H9 (cell line): ENCODE measurements around the gene LAMTOR4. TPM values are rescaled to one million over a fixed set of nuclear protein-coding genes. Genes with fewer than 3 reads are reported as not detected.

ENCODE experiments used
- DNase-seq: peaks from one replicate; pipeline ENCODE4 v3.0.0-alpha.2; 2017
- H2AFZ ChIP-seq: one replicate; pipeline ENCODE4 v1.6.1; 2013; ENCODE audit warnings: mild to moderate bottlenecking, low read length, control low read depth, moderate library complexity
- H2AK5ac ChIP-seq: 2 replicates; pipeline ENCODE4 v1.6.1; 2013; ENCODE audit warnings: low read length, control low read depth, mixed read lengths; ENCODE audit not compliant: insufficient read length
- H2BK120ac ChIP-seq: one replicate; pipeline ENCODE4 v1.6.1; 2013; ENCODE audit warnings: low read depth, mild to moderate bottlenecking, low read length, control low read depth, inconsistent platforms; ENCODE audit not compliant: poor library complexity, severe bottlenecking
- H2BK12ac ChIP-seq: 2 replicates; pipeline ENCODE4 v1.6.1; 2013; ENCODE audit warnings: low read length, control low read depth, mixed read lengths, low read depth; ENCODE audit not compliant: insufficient read length
- H2BK15ac ChIP-seq: 2 replicates; pipeline ENCODE4 v1.6.1; 2013; ENCODE audit warnings: low read depth, low read length, control low read depth
- H2BK20ac ChIP-seq: one replicate; pipeline ENCODE4 v1.6.1; 2013; ENCODE audit warnings: low read depth, mild to moderate bottlenecking, low read length, control low read depth, inconsistent platforms; ENCODE audit not compliant: poor library complexity, severe bottlenecking
- H2BK5ac ChIP-seq: 2 replicates; pipeline ENCODE4 v1.6.1; 2013; ENCODE audit warnings: low read length, control low read depth, mixed read lengths; ENCODE audit not compliant: insufficient read length
- H3K14ac ChIP-seq: 2 replicates; pipeline ENCODE4 v1.6.1; 2013; ENCODE audit warnings: low read length, control low read depth; ENCODE audit not compliant: insufficient read depth
- H3K18ac ChIP-seq: 2 replicates; pipeline ENCODE4 v1.6.1; 2013; ENCODE audit warnings: low read depth, mild to moderate bottlenecking, mixed read lengths, low read length, control low read depth; ENCODE audit not compliant: insufficient read length
- H3K23ac ChIP-seq: 2 replicates; pipeline ENCODE4 v1.6.1; 2013; ENCODE audit warnings: low read length, control low read depth, mixed read lengths, low read depth; ENCODE audit not compliant: insufficient read length
- H3K23me2 ChIP-seq: 2 replicates; pipeline ENCODE4 v1.6.1; 2013; ENCODE audit warnings: low read depth, mild to moderate bottlenecking, mixed read lengths, low read length, control low read depth; ENCODE audit not compliant: insufficient read length, poor library complexity, severe bottlenecking
- H3K27ac ChIP-seq: 2 replicates; pipeline ENCODE4 v1.5.1; 2013; ENCODE audit warnings: low read length, control low read depth, mixed read lengths, low read depth; ENCODE audit not compliant: insufficient read length
- H3K27me3 ChIP-seq: 2 replicates; pipeline ENCODE4 v1.6.1; 2013; ENCODE audit warnings: low read length, control low read depth, inconsistent platforms; ENCODE audit not compliant: insufficient read depth
- H3K4ac ChIP-seq: 2 replicates; pipeline ENCODE4 v1.6.1; 2013; ENCODE audit warnings: low read depth, mild to moderate bottlenecking, control low read depth, inconsistent platforms, low read length, moderate library complexity
- H3K4me1 ChIP-seq: 2 replicates; pipeline ENCODE4 v1.6.1; 2013; ENCODE audit warnings: low read length, control low read depth, inconsistent platforms; ENCODE audit not compliant: insufficient read depth
- H3K4me2 ChIP-seq: 2 replicates; pipeline ENCODE4 v1.6.1; 2013; ENCODE audit warnings: low read length, control low read depth, mixed read lengths; ENCODE audit not compliant: insufficient read length, insufficient read depth
- H3K56ac ChIP-seq: 2 replicates; pipeline ENCODE4 v1.6.1; 2013; ENCODE audit warnings: low read depth, mild to moderate bottlenecking, mixed read lengths, low read length, control low read depth; ENCODE audit not compliant: insufficient read length
- H3K79me1 ChIP-seq: 2 replicates; pipeline ENCODE4 v1.6.1; 2013; ENCODE audit warnings: low read depth, mild to moderate bottlenecking, moderate library complexity, low read length, control low read depth, inconsistent platforms; ENCODE audit not compliant: insufficient read depth, poor library complexity, severe bottlenecking
- H3K79me2 ChIP-seq: 2 replicates; pipeline ENCODE4 v1.6.1; 2013; ENCODE audit warnings: low read length, control low read depth, inconsistent platforms; ENCODE audit not compliant: insufficient read depth
- H3K9ac ChIP-seq: 2 replicates; pipeline ENCODE4 v1.6.1; 2013; ENCODE audit warnings: low read length, control low read depth, mixed read lengths; ENCODE audit not compliant: insufficient read length; ENCODE audit errors: extremely low read depth
- H3K9me3 ChIP-seq: one replicate; pipeline ENCODE4 v1.6.1; 2013; ENCODE audit warnings: low read depth, low read length, inconsistent platforms; ENCODE audit not compliant: control insufficient read depth
- H3T11ph ChIP-seq: one replicate; pipeline ENCODE4 v1.6.1; 2013; ENCODE audit warnings: mild to moderate bottlenecking, low read length, control low read depth, inconsistent platforms
- H4K20me1 ChIP-seq: one replicate; pipeline ENCODE4 v1.6.1; 2013; ENCODE audit not compliant: control insufficient read depth, insufficient read length, insufficient read depth
- H4K5ac ChIP-seq: 2 replicates; pipeline ENCODE4 v1.6.1; 2013; ENCODE audit warnings: low read depth, mild to moderate bottlenecking, mixed read lengths, low read length, control low read depth; ENCODE audit not compliant: insufficient read length
- H4K8ac ChIP-seq: replicated peaks from 2 replicates; pipeline ENCODE4 v1.6.1; 2013; ENCODE audit warnings: low read length, control low read depth, mixed read lengths, low read depth; ENCODE audit not compliant: insufficient read length
- H4K91ac ChIP-seq: 2 replicates; pipeline ENCODE4 v1.6.1; 2013; ENCODE audit warnings: low read depth, mild to moderate bottlenecking, moderate library complexity, mixed read lengths, low read length, control low read depth; ENCODE audit not compliant: insufficient read length
- H3K27ac Mint-ChIP-seq, 3 experiments: 2 replicates in 2 of 3; 3 replicates in 1 of 3; pipeline ENCODE4 v1.8.0; 2020 to 2021; ENCODE audit warnings: mixed read lengths in 3 of 3, mild to moderate bottlenecking in 1 of 3, moderate library complexity in 1 of 3
- H3K27me3 Mint-ChIP-seq: 2 replicates; pipeline ENCODE4 v1.8.0; 2021; ENCODE audit warnings: low read depth, mild to moderate bottlenecking, moderate library complexity, mixed read lengths
- H3K36me3 Mint-ChIP-seq, 3 experiments: 2 replicates in 2 of 3; 3 replicates in 1 of 3; pipeline ENCODE4 v1.8.0; 2020 to 2021; ENCODE audit warnings: low read depth in 3 of 3, mixed read lengths in 3 of 3; ENCODE audit not compliant: insufficient read depth in 1 of 3
- H3K4me1 Mint-ChIP-seq, 2 experiments: 2 replicates each; pipeline ENCODE4 v1.8.0; 2020; ENCODE audit warnings: mixed read lengths in 2 of 2
- H3K4me3 Mint-ChIP-seq, 2 experiments: 2 replicates in 1 of 2; 3 replicates in 1 of 2; pipeline ENCODE4 v1.8.0; 2020 to 2021; ENCODE audit warnings: mild to moderate bottlenecking in 2 of 2, mixed read lengths in 2 of 2, moderate library complexity in 1 of 2
- H3K9me3 Mint-ChIP-seq, 2 experiments: 2 replicates in 1 of 2; 3 replicates in 1 of 2; pipeline ENCODE4 v1.8.0; 2020; ENCODE audit warnings: mild to moderate bottlenecking in 2 of 2, mixed read lengths in 2 of 2, moderate library complexity in 1 of 2
- WGBS: extraction: QIAGEN DNeasy Blood & Tissue Kit; methylation state at CpG from one replicate; pipeline ENCODE4 v1.1.7; 2013; ENCODE audit warnings: missing lambda C conversion rate, low lambda C conversion rate, mixed read lengths; ENCODE audit not compliant: insufficient read length; ENCODE audit errors: extremely low coverage; 5-methylcytosine and 5-hydroxymethylcytosine counted together
- total RNA-seq: library from RNA; stranded (reverse); gene quantifications from 2 replicates; pipeline ENCODE4 v1.2.1, GENCODE V29; 2021
- TF ChIP-seq, protein P1 (sequence below): fragments of 200-600 bp; sonication (generic); conservative IDR thresholded peaks from 3 replicates; pipeline ENCODE4 v1.8.0; 2021; ENCODE audit warnings: antibody characterized with exemption, mild to moderate bottlenecking

LAMTOR4 gene
- total RNA-seq, 1 experiment from 2014 or later, result 179 TPM

DNA sequence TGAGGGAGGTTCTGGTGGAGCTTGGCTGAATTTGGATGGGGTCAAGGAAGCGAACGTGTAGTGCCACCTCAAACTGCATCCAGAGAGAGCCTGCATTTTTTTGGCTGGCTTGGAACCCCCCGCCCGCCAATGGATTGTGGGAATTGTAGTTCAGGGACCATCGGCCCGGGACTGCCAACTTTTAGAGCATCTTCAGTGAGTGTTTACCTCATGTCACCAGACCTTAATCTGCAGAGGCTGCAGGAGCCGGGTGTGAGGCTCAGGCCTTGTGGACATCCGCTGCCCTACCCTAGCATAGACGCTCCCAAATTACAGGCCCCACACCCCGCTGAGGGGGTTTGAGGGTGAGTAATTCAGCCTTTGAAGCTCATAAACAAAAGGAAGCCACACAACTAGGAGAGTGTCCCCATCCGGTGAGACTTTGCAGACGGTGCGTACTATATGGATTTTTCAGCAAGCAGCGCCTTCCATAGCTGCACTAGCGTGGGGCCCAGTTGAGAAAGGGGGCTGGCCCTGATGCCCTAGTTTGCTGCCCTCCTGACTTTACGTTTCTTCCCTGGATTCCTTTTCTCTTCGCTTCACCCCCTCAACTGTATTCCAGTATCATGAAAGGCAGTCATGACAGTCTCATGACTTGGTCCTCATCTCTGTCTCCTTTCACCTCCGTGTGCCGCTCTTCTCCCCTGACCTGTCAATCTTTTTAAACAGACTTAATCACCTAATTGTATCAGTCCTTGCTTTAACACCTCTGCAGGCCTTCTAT, 28.6 kb upstream of the LAMTOR4 start:
- H3K56ac ChIP-seq, result no peak overlapping the region
- H3K4me2 ChIP-seq, result peak overlapping the region; percentile 65
- no peak overlapping the region for H4K91ac ChIP-seq
- no peaks in the 10 kb centered on the region for H3K27me3 ChIP-seq
- Mint-ChIP-seq H3K4me1 (peaks cover 12 to 13% of the 10 kb centered on the region in 2 experiments), H3K36me3 (peaks cover 6 to 23% (median 17%) of the 10 kb centered on the region in 3 experiments; a peak in 5 of 7 replicates), H3K27ac (peak overlapping the region; percentile 99; a peak in 6 of 7 replicates), H3K27me3 (no peaks in the 10 kb centered on the region), H3K4me3 (peak overlapping the region; percentile 96 to 98), H3K9me3 (no peaks in the 10 kb centered on the region)
- H2BK20ac ChIP-seq, result no peak overlapping the region
- H4K8ac ChIP-seq, result no peak overlapping the region
- TF ChIP-seq, protein P1, sequence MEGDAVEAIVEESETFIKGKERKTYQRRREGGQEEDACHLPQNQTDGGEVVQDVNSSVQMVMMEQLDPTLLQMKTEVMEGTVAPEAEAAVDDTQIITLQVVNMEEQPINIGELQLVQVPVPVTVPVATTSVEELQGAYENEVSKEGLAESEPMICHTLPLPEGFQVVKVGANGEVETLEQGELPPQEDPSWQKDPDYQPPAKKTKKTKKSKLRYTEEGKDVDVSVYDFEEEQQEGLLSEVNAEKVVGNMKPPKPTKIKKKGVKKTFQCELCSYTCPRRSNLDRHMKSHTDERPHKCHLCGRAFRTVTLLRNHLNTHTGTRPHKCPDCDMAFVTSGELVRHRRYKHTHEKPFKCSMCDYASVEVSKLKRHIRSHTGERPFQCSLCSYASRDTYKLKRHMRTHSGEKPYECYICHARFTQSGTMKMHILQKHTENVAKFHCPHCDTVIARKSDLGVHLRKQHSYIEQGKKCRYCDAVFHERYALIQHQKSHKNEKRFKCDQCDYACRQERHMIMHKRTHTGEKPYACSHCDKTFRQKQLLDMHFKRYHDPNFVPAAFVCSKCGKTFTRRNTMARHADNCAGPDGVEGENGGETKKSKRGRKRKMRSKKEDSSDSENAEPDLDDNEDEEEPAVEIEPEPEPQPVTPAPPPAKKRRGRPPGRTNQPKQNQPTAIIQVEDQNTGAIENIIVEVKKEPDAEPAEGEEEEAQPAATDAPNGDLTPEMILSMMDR, result no peak
- peaks cover 5% of the 10 kb centered on the region for H3K23me2 ChIP-seq
- no peak overlapping the region for H3K14ac ChIP-seq
- no peaks in the 10 kb centered on the region for H3K4me1 ChIP-seq
- H3K9ac ChIP-seq, result no peak overlapping the region
- peak; percentile 76 for DNase-seq
- no peak overlapping the region for H3K18ac ChIP-seq
- no peak overlapping the region for H3K4ac ChIP-seq
- no peaks in the 10 kb centered on the region for H3K79me2 ChIP-seq
- no peak overlapping the region for H2BK120ac ChIP-seq
- no peak overlapping the region for H2AK5ac ChIP-seq
- H3K23ac ChIP-seq, result no peak overlapping the region
- no peak overlapping the region for H3T11ph ChIP-seq
- no peaks in the 10 kb centered on the region for H3K79me1 ChIP-seq
- H4K5ac ChIP-seq, result no peak overlapping the region
- no peak overlapping the region for H2BK5ac ChIP-seq
- no peak overlapping the region for H2BK15ac ChIP-seq
- no peaks in the 10 kb centered on the region for H3K9me3 ChIP-seq
- H2AFZ ChIP-seq, result no peak overlapping the region
- no CpG with 5 or more reads among the region's 19 CpGs for WGBS
- no peaks in the 10 kb centered on the region for H4K20me1 ChIP-seq
- no peak overlapping the region for H2BK12ac ChIP-seq
- no peak overlapping the region for H3K27ac ChIP-seq
